NOMO-1 (cell line): Measurements from ENCODE around the gene PRKN.

Source experiments
- DNase-seq, 2 experiments: peaks; one replicate each; lab custom pipeline; 2025; ENCODE audit not compliant: unreplicated experiment in 2 of 2; lab: John Stamatoyannopoulos, UW

PRKN gene

DNA sequence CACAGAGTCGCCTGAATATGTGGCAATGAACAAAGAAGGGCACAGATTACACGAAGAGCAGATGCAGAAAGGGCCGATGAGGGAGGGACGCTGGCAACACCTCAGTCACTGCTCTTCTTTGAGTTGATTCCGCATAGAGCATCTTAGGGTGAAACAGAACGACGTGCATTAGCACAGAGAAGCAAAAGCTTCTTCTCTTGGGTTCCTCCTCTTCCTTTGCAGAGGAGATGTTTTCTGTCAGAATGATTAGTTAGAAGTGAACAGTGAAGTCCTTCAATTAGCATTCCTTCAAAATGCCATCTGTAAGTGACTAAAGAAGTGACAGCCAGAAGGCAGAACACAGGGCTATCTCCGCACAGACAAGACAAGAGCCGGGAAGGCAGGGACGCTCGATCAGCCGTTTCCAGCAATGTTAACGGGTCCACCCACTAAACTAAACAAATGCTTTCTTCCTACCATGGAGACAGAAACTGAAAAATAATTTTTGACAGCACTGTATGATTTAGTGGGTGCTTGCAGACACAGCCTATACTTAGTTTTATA, 1233.9 kb downstream of the PRKN start:
- DNase-seq, result no peak

- no peak for DNase-seq
Measured at GRCh38 chr6:161489626-161490306, 1237.8 kb downstream of the PRKN start.

DNA sequence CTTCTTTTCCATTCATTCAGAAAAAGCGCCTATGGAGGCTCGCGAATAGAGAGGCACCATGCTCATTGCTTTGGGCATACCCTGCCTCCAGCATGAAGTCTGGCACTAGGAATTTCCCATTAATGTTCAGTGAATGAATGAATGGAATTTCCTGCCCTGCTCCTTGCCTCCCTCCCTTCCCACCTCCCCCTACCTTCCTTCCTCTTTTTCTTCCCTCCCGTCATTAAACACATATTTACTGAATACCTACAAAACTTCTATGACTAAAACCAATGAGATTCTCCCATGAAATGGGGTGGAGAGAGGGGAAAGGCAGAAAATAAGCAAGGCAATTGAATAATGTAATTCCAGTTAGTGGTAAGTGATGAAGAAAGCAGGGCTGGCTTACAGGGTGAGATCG, 1239.9 kb downstream of the PRKN start:
- no peak for DNase-seq

- DNase-seq, result no peak
Measured at GRCh38 chr6:161487217-161487531, 1240.4 kb downstream of the PRKN start.

GRCh38 chr6:161486361-161487216, 1241.0 kb downstream of the PRKN start:
- no peak for DNase-seq

DNA sequence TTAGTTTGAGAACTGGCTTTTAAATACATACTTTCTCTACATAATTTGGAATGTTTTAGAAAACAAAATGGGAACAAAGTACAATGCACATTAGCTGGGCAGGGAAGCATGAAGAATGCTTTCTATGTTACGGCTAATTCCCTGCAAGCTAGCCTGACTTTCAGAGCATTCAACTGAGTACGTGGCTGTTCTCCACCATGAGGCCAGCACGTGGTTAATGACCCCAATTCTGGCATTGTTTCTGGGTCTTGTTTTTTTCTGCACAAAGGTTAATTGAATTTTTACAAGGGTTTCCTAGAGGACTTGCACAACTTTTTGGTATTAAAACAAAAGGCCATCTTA, 1245.1 kb downstream of the PRKN start:
- DNase-seq, result no peak

- no peak for DNase-seq
Measured at GRCh38 chr6:161481786-161482516, 1245.6 kb downstream of the PRKN start.

DNA sequence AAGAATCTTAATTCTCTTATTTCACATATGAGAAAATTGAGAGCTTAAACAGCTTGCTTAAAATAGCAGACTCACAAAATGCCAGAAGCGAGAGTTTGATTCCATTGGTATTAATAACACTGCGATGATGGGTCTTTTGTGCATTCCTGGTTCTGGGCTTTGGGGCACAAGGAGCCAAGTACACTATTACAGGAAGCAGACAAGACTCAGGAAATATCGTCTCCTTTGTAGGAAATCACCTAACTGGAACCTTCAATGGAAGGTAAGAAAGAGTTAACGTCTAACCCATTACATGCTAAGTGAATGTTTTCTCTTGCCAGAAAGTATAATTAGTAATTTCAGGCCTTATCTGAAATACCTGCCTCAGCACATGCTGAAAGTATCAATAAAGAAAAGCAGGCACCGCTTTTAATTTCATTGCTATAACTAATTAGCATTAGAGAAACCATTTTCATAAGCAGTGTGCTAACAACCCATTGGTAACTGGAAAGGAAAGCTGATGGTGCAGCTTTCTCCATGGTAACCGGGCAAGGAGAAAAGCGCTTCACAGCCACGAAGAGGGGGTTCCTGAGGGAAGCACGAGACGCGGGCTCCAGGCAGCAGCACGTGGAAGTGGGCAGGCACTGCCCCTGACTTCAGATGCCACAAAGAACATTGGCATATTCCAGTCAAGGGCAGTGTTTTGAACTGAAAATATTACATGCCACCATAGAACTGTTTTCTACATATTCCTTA, 1247.0 kb downstream of the PRKN start:
- DNase-seq, result no peak

DNA sequence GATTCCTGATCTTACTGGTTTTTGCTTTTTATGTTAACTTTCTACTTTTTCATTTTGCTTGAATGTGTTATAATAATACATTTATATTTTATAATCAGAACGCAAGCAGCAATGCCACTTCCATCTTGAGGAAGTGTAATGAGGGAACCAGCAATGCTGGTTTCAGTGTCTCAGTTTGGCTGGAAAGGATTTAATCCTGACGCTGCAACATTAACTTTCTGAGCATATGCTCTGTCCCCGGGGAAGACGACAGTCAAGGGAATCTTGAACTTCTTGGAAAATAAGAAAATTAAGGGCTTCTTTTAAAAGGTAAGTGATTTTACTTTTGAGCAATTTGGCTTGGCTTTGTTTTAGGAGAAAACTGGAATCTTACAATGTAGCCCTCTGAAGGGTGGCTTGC, 1248.2 kb downstream of the PRKN start:
- no peak for DNase-seq

GRCh38 chr6:161477876-161478425, 1249.6 kb downstream of the PRKN start:
- no peak for DNase-seq

DNA sequence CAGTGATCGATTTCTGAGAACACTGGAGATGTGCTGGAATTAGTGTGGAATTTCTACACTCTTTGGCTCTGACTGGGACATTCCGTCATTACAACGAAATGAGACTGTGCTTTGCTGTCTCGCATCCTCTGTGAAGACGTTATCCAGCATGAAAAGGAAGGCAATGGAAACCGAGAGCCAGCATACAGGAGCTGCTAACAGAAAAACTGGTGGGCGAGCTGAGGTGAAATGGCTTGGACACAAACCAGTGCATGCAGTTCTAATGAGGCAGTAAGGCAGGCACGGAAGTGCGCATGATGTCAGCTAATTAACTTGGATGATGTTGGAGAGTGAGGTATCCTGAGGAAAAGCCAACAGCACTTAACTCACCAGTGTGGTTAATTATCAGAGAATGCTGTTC, 1250.9 kb downstream of the PRKN start:
- no peak for DNase-seq

DNA sequence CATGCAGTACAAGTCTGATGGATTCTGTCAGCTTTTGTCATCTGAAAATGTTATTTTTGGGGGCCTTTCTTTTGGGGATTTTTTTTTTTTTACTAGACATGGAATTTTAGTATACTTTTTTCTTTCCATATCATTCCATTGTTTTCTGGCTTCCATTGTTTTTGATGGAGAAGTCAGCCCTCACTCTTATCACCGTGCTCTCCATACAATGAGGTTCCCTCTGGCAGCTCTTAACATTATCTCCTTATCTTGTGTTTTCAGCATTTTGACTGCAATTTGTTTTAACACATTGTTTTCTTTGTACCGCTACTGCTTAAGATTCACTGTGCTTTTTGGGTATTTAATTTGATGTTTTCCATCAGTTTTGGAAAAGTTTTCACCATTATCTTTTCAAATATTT, 1262.2 kb downstream of the PRKN start:
- DNase-seq, result no peak

GRCh38 chr6:161463071-161463470, 1264.5 kb downstream of the PRKN start:
- DNase-seq, result no peak

- no peak for DNase-seq
Measured at GRCh38 chr6:161462148-161462547, 1265.4 kb downstream of the PRKN start.

GRCh38 chr6:161459008-161459615, 1268.5 kb downstream of the PRKN start:
- DNase-seq, result no peak

DNA sequence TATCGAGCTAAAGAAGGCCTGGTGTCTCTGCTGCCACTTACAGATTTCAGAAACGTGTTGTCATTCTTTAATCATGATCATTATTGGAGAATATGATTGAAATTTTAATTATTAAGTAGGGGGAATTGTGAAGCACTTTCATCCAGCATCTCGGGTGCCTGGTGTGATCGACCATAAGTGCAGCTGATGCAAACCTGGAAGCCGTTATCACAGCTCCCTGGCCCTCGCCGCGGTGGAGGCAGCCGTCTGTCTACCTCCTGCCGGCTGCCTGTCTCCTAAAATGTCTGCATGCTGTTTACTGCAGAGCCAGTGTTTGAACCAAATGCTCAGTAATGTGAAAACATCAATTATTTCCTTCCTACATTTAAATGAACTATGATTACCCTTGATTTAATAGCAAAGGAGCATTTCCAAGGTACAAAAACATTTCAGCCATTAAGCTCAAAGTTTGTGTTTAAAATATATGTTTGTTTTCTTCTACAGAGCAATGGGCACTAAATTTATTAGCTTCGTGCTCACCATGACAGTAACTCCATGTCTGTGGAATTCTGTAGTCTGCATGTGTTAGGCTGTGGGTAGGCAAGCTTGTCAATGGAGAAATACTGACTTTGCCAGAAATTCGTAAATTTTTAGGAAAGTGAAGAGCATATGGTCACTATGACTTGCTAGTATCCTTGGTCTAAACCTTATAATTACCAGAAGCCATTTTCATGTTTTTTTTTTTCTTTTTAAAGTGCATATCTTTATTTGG, 1269.2 kb downstream of the PRKN start:
- DNase-seq, result no peak

DNA sequence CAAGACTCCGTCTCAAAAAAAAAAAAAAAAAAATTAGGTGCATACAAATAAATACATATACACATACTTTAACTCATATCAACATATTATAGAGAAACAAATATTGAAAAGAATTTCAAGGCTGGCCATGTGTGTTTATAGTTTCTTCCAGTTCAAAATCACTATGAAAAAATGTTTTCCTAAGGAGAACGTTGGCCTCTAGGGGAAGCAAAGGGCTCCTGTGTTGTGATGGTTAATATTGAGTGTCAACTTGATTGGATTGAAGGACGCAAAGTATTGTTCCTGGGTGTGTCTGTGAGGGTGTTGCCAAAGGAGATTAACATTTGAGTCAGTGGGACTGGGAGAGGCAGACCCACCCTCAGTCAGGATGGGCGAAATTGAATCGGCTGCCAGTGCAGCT, 1271.7 kb downstream of the PRKN start:
- no peak for DNase-seq

DNA sequence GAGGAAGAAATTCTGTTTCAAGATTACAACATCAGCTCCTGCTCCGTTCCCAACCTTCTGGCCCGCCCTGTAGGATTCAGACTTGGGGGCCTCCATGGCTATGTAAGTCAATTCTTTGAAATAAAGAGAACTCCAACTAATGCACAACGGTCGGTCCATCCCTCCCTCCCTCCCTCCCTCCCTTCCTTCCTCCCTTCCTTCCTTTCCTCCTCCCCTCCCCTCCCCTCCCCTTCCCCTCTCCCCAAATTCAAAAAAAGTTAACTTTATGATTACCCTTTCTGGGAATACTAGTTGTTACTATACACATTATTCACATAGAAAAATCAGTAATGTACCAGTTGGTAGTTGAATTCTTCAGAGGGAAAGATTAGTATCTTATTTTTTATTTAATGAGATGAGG, 1274.0 kb downstream of the PRKN start:
- no peak for DNase-seq

- DNase-seq, result no peak
Measured at GRCh38 chr6:161452241-161452640, 1275.3 kb downstream of the PRKN start.

- no peak for DNase-seq
Measured at GRCh38 chr6:161449521-161449920, 1278.0 kb downstream of the PRKN start.
